ENCODE results near the gene SLC16A2.

Gene SLC16A2

GRCh38 chrX:74534569-74535038 is 113.3 kb downstream of the SLC16A2 start:
- H3K4me1 Mint-ChIP-seq = peaks cover 25% of the 10 kb centered on the region
- H3K27ac Mint-ChIP-seq = no peak overlapping the region
- no peak for TF ChIP-seq CTCF (IDR thresholded peaks at IDR 0.05)
- H3K4me3 Mint-ChIP-seq = peak overlapping the region; percentile 80
- peaks cover 12% of the 10 kb centered on the region for H3K36me3 Mint-ChIP-seq (ENCODE audit: low read depth)
- peaks cover 25% of the 10 kb centered on the region for H3K9me3 Mint-ChIP-seq
- DNase-seq = no peak
- peaks cover 2% of the 10 kb centered on the region for H3K27me3 Mint-ChIP-seq (ENCODE audit: low read depth, poor library complexity)

GRCh38 chrX:74535086-74535407 is 113.8 kb downstream of the SLC16A2 start:
- H3K27ac Mint-ChIP-seq = no peak overlapping the region
- H3K36me3 Mint-ChIP-seq (ENCODE audit: low read depth) = peaks cover 10% of the 10 kb centered on the region
- no peak for DNase-seq
- no peak for TF ChIP-seq CTCF (IDR thresholded peaks at IDR 0.05)
- H3K27me3 Mint-ChIP-seq (ENCODE audit: low read depth, poor library complexity) = peaks cover 2% of the 10 kb centered on the region
- peaks cover 25% of the 10 kb centered on the region for H3K9me3 Mint-ChIP-seq
- H3K4me1 Mint-ChIP-seq = peaks cover 25% of the 10 kb centered on the region
- peak overlapping the region; percentile 80 for H3K4me3 Mint-ChIP-seq

- TF ChIP-seq CTCF (IDR thresholded peaks at IDR 0.05) = no peak
- Mint-ChIP-seq H3K36me3 (ENCODE audit: low read depth) (peaks cover 10% of the 10 kb centered on the region), H3K4me3 (peak overlapping the region; percentile 80), H3K4me1 (peaks cover 25% of the 10 kb centered on the region), H3K27ac (peak overlapping the region; percentile 16), H3K27me3 (ENCODE audit: low read depth, poor library complexity) (peaks cover 2% of the 10 kb centered on the region), H3K9me3 (peaks cover 21% of the 10 kb centered on the region)
- peak; percentile 46 for DNase-seq
These were observed 114.3 kb downstream of the SLC16A2 start for GRCh38 chrX:74535408-74536151.

- peak; percentile 73 for DNase-seq
- no peak overlapping the region for H3K27ac Mint-ChIP-seq
- H3K27me3 Mint-ChIP-seq (ENCODE audit: low read depth, poor library complexity) = peaks cover 2% of the 10 kb centered on the region
- peaks cover 25% of the 10 kb centered on the region for H3K4me1 Mint-ChIP-seq
- TF ChIP-seq CTCF (IDR thresholded peaks at IDR 0.05) = peak; percentile 30
- peak overlapping the region; percentile 80 for H3K4me3 Mint-ChIP-seq
- peaks cover 21% of the 10 kb centered on the region for H3K9me3 Mint-ChIP-seq
- peaks cover 10% of the 10 kb centered on the region for H3K36me3 Mint-ChIP-seq (ENCODE audit: low read depth)
These were observed 115.0 kb downstream of the SLC16A2 start for GRCh38 chrX:74536152-74536831.

GRCh38 chrX:74536832-74537371 is 115.6 kb downstream of the SLC16A2 start:
- Mint-ChIP-seq H3K9me3 (peaks cover 26% of the 10 kb centered on the region), H3K4me3 (peak overlapping the region; percentile 80), H3K27ac (peak overlapping the region; percentile 88), H3K4me1 (peaks cover 25% of the 10 kb centered on the region), H3K27me3 (ENCODE audit: low read depth, poor library complexity) (peaks cover 2% of the 10 kb centered on the region), H3K36me3 (ENCODE audit: low read depth) (peaks cover 5% of the 10 kb centered on the region)
- no peak for DNase-seq
- no peak for TF ChIP-seq CTCF (IDR thresholded peaks at IDR 0.05)
